Panc1 (cell line): ENCODE data around the gene OR51G1.

Experiments
- CTCF ChIP-seq: fragments of 450-650 bp; IDR thresholded peaks from 2 replicates; pipeline ENCODE4 v1.5.1; 2017; ENCODE audit warnings: mild to moderate bottlenecking
- POLR2AphosphoS5 ChIP-seq: IDR thresholded peaks from 2 replicates; pipeline ENCODE4 v1.6.1; 2012; ENCODE audit warnings: mild to moderate bottlenecking, low read depth, low read length, moderate library complexity
- REST ChIP-seq, 2 experiments: IDR thresholded peaks; 2 replicates each; pipeline ENCODE4 v1.6.1; 2011 to 2012; ENCODE audit warnings: low read depth in 2 of 2, control low read depth in 1 of 2, low read length in 1 of 2, mild to moderate bottlenecking in 1 of 2, moderate library complexity in 1 of 2; ENCODE audit not compliant: insufficient read depth in 1 of 2

- TF ChIP-seq REST (IDR thresholded peaks at IDR 0.05; ENCODE audit: insufficient read depth in 1 of 2, low read depth in 2 of 2, low read length in 1 of 2): no peak
- no peak for TF ChIP-seq CTCF
- no peak for TF ChIP-seq POLR2AphosphoS5
Measured at GRCh38 chr11:4947505-4947904, 23.4 kb upstream of the OR51G1 start, which contains the start of gene OR51A4.
